Measurements from ENCODE around the gene TST.

The TST gene

DNA sequence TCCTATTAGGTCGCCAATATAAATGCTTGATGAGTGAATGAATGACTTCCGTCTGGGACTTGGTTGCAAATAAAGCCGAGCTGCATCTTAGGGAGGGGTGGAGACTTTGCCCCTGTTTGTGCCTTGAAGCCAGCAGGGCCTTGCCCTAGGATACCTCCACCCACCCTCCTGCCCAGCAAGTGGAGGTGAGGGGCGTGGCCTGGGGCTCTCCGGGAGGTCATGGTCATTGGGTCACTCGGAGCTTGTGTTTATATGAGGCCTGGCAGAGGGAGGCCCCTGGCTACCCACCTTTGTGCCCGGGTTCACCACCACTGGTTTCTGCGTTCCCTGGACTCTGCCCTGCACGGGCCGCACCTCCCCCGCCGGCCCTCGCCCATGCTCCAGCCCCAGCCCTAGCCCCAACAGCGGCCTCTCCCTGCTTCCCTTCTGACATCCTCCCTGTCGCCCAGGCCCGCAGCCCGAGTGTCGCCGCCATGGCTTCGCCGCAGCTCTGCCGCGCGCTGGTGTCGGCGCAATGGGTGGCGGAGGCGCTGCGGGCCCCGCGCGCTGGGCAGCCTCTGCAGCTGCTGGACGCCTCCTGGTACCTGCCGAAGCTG, 4.6 kb upstream of the TST start:
- peaks cover 18% of the 10 kb centered on the region for H4K20me1 ChIP-seq (ENCODE audit: insufficient read depth, low read length, poor library complexity, severe bottlenecking)

GRCh38 chr22:37022483-37023337, 3.5 kb upstream of the TST start:
- peaks cover 68% of the 10 kb centered on the region for H3K79me2 ChIP-seq (ENCODE audit: insufficient read depth, low read length)

More for the DNA sequence above, 4.6 kb upstream of the TST start:
- Histone ChIP-seq H3F3A (ENCODE audit: low read depth) (no peaks in the 10 kb centered on the region), H3K9ac (ENCODE audit: low read depth, low read length, poor library complexity, severe bottlenecking) (no peak overlapping the region), H3K9me3 (ENCODE audit: insufficient read depth, low read depth, low read length) (no peaks in the 10 kb centered on the region), H3K79me2 (ENCODE audit: insufficient read depth, low read length) (peaks cover 56% of the 10 kb centered on the region), H3K9me2 (replicated peaks; ENCODE audit: low read depth, low read length) (no peaks in the 10 kb centered on the region), H3K27me3 (ENCODE audit: insufficient read depth, low read length, poor library complexity, severe bottlenecking) (peaks cover 5% of the 10 kb centered on the region), H3K36me3 (ENCODE audit: insufficient read depth, low read length) (peaks cover 10% of the 10 kb centered on the region; the same call in 1 of the 2 replicates), H3K4me3 (ENCODE audit: low read length, poor library complexity, severe bottlenecking) (no peak overlapping the region), H3K4me2 (ENCODE audit: low read depth, low read length, poor library complexity, severe bottlenecking) (no peak overlapping the region), H3K4me1 (ENCODE audit: insufficient read depth, low read length, poor library complexity, severe bottlenecking) (peaks cover 12% of the 10 kb centered on the region), H2AFZ (ENCODE audit: low read length) (no peak overlapping the region)
- TF ChIP-seq EZH2phosphoT487 (IDR thresholded peaks at IDR 0.05; ENCODE audit: borderline replicate concordance) (no peak), CTCF (conservative IDR thresholded peaks at IDR 0.05; ENCODE audit: low read length) (no peak)

More at GRCh38 chr22:37022483-37023337, 3.5 kb upstream of the TST start:
- peaks cover 5% of the 10 kb centered on the region for H3K27me3 ChIP-seq (ENCODE audit: insufficient read depth, low read length, poor library complexity, severe bottlenecking)
- H3K4me2 ChIP-seq (ENCODE audit: low read depth, low read length, poor library complexity, severe bottlenecking): peak overlapping the region; percentile 66
- H3K9me3 ChIP-seq (ENCODE audit: insufficient read depth, low read depth, low read length): no peaks in the 10 kb centered on the region
- no peaks in the 10 kb centered on the region for H3F3A ChIP-seq (ENCODE audit: low read depth)
- no peak overlapping the region for H2AFZ ChIP-seq (ENCODE audit: low read length)
- H3K4me1 ChIP-seq (ENCODE audit: insufficient read depth, low read length, poor library complexity, severe bottlenecking): peaks cover 21% of the 10 kb centered on the region
- H3K4me3 ChIP-seq (ENCODE audit: low read length, poor library complexity, severe bottlenecking): peak overlapping the region; percentile 10
- H3K9me2 ChIP-seq (replicated peaks; ENCODE audit: low read depth, low read length): no peaks in the 10 kb centered on the region
- peaks cover 6% of the 10 kb centered on the region; the same call in 1 of the 2 replicates for H3K36me3 ChIP-seq (ENCODE audit: insufficient read depth, low read length)
- TF ChIP-seq CTCF (conservative IDR thresholded peaks at IDR 0.05; ENCODE audit: low read length) (no peak), EZH2phosphoT487 (IDR thresholded peaks at IDR 0.05; ENCODE audit: borderline replicate concordance) (no peak)
- peak overlapping the region; percentile 4 for H3K9ac ChIP-seq (ENCODE audit: low read depth, low read length, poor library complexity, severe bottlenecking)
- peaks cover 26% of the 10 kb centered on the region for H4K20me1 ChIP-seq (ENCODE audit: insufficient read depth, low read length, poor library complexity, severe bottlenecking)
